Endodermal cell (in vitro differentiated cells): ENCODE results near the gene RALGPS1. TPM values are rescaled to one million over a fixed set of nuclear protein-coding genes. Genes with fewer than 3 reads are reported as not detected.

ENCODE experiments used
- DNase-seq: peaks from one replicate; pipeline ENCODE4 v3.0.0-alpha.2; 2017
- H3K27ac ChIP-seq: 2 replicates; pipeline ENCODE4 v1.5.1; 2013; ENCODE audit warnings: mild to moderate bottlenecking, low read depth, low read length, moderate library complexity
- H3K27me3 ChIP-seq: 2 replicates; pipeline ENCODE4 v1.6.1; 2013; ENCODE audit warnings: mild to moderate bottlenecking, low read length, moderate library complexity; ENCODE audit not compliant: insufficient read depth, control insufficient read depth, poor library complexity, severe bottlenecking
- H3K36me3 ChIP-seq: 2 replicates; pipeline ENCODE4 v1.7.0; 2013; ENCODE audit warnings: mild to moderate bottlenecking, low read length, moderate library complexity; ENCODE audit not compliant: control insufficient read depth, insufficient read depth
- H3K4me1 ChIP-seq: one replicate; pipeline ENCODE4 v1.7.0; 2013; ENCODE audit warnings: low read length; ENCODE audit not compliant: control insufficient read depth, insufficient read depth
- H3K4me3 ChIP-seq: 2 replicates; pipeline ENCODE4 v1.5.1; 2013; ENCODE audit warnings: mild to moderate bottlenecking, low read length, moderate library complexity
- H3K9ac ChIP-seq: 2 replicates; pipeline ENCODE4 v1.6.1; 2013; ENCODE audit warnings: mild to moderate bottlenecking, low read length, moderate library complexity; ENCODE audit not compliant: poor library complexity, severe bottlenecking; ENCODE audit errors: extremely low read depth
- H3K9me3 ChIP-seq: 2 replicates; pipeline ENCODE4 v1.6.1; 2013; ENCODE audit warnings: mild to moderate bottlenecking, low read length, moderate library complexity; ENCODE audit not compliant: control insufficient read depth
- H3K27ac Mint-ChIP-seq: 2 replicates; pipeline ENCODE4 v1.8.0; 2020; ENCODE audit warnings: mixed read lengths
- H3K27me3 Mint-ChIP-seq: 2 replicates; pipeline ENCODE4 v1.8.0; 2021; ENCODE audit warnings: mild to moderate bottlenecking, mixed read lengths; ENCODE audit not compliant: insufficient read depth
- H3K36me3 Mint-ChIP-seq: 2 replicates; pipeline ENCODE4 v1.8.0; 2020; ENCODE audit warnings: low read depth, mixed read lengths
- H3K4me1 Mint-ChIP-seq: 2 replicates; pipeline ENCODE4 v1.8.0; 2020; ENCODE audit warnings: mixed read lengths
- H3K4me3 Mint-ChIP-seq: 2 replicates; pipeline ENCODE4 v1.8.0; 2020; ENCODE audit warnings: mild to moderate bottlenecking, moderate library complexity, mixed read lengths
- H3K9me3 Mint-ChIP-seq: 2 replicates; pipeline ENCODE4 v1.8.0; 2020; ENCODE audit warnings: mild to moderate bottlenecking, mixed read lengths
- CTCF ChIP-seq: fragments of 200-600 bp; sonication (generic); conservative IDR thresholded peaks from 2 replicates; pipeline ENCODE4 v1.5.0; 2021; ENCODE audit warnings: antibody characterized with exemption, mild to moderate bottlenecking
- WGBS, 2 experiments: methylation state at CpG; one replicate each; pipeline versions ENCODE4 v1.1.5 to v1.1.7; 2013; ENCODE audit warnings: missing lambda C conversion rate in 2 of 2, mixed read lengths in 1 of 2; ENCODE audit not compliant: insufficient coverage in 1 of 2, insufficient read length in 1 of 2; 5-methylcytosine and 5-hydroxymethylcytosine counted together
- total RNA-seq, 2 donors: library from RNA; stranded (reverse); fragmentation: NEBNext Ultra II Directional in 1 of 2; extraction: Animal tissue kit (Norgen Biotek cat#: 25700) in 1 of 2; gene quantifications; 2 replicates in 1 of 2; 3 replicates in 1 of 2; pipeline ENCODE4 v1.2.1, GENCODE V29; 2021

The RALGPS1 gene
- total RNA-seq, 2 donors from 2014 or later, result 23.3 to 25.0 TPM

GRCh38 chr9:127093319-127094020 lies 178.9 kb downstream of the RALGPS1 start:
- WGBS, 2 experiments, result 93 to 94% methylated on average over 10 to 17 of the region's 17 CpGs
- H3K4me3 Mint-ChIP-seq, result no peak overlapping the region
- Histone ChIP-seq H3K4me1 (no peaks in the 10 kb centered on the region), H3K4me3 (no peak overlapping the region), H3K9me3 (no peaks in the 10 kb centered on the region), H3K36me3 (no peaks in the 10 kb centered on the region), H3K27me3 (no peaks in the 10 kb centered on the region), H3K9ac (no peak overlapping the region), H3K27ac (no peak overlapping the region)
- H3K27me3 Mint-ChIP-seq, result no peaks in the 10 kb centered on the region
- H3K27ac Mint-ChIP-seq, result no peak overlapping the region
- H3K4me1 Mint-ChIP-seq, result no peaks in the 10 kb centered on the region
- no peaks in the 10 kb centered on the region for H3K9me3 Mint-ChIP-seq
- TF ChIP-seq CTCF, result peak; percentile 51
- DNase-seq, result peak; percentile 59
- H3K36me3 Mint-ChIP-seq, result peaks cover 16% of the 10 kb centered on the region

- TF ChIP-seq CTCF, result no peak
- peak; percentile 23 for DNase-seq
- H3K9ac ChIP-seq, result no peak overlapping the region
- H3K4me3 ChIP-seq, result no peak overlapping the region
- Mint-ChIP-seq H3K36me3 (peaks cover 17% of the 10 kb centered on the region), H3K9me3 (no peaks in the 10 kb centered on the region), H3K27ac (no peak overlapping the region), H3K4me3 (no peak overlapping the region), H3K27me3 (no peaks in the 10 kb centered on the region), H3K4me1 (no peaks in the 10 kb centered on the region)
- H3K27me3 ChIP-seq, result no peaks in the 10 kb centered on the region
- H3K36me3 ChIP-seq, result no peaks in the 10 kb centered on the region
- no peaks in the 10 kb centered on the region for H3K9me3 ChIP-seq
- no peak overlapping the region for H3K27ac ChIP-seq
- WGBS, 2 experiments, result 95% methylated on average over 5 of the region's 5 CpGs; no CpG with 5 or more reads in 1 of the 2 experiments
- no peaks in the 10 kb centered on the region for H3K4me1 ChIP-seq
Measured at GRCh38 chr9:127095411-127095810, 180.8 kb downstream of the RALGPS1 start.

- WGBS, 2 experiments, result 90 to 94% methylated on average over 7 to 13 of the region's 13 CpGs
- Mint-ChIP-seq H3K9me3 (no peaks in the 10 kb centered on the region), H3K4me1 (no peaks in the 10 kb centered on the region), H3K36me3 (peaks cover 17% of the 10 kb centered on the region), H3K4me3 (no peak overlapping the region), H3K27ac (no peak overlapping the region), H3K27me3 (no peaks in the 10 kb centered on the region)
- H3K36me3 ChIP-seq, result no peaks in the 10 kb centered on the region
- no peaks in the 10 kb centered on the region for H3K9me3 ChIP-seq
- no peaks in the 10 kb centered on the region for H3K4me1 ChIP-seq
- DNase-seq, result peak; percentile 39
- H3K27me3 ChIP-seq, result no peaks in the 10 kb centered on the region
- H3K9ac ChIP-seq, result no peak overlapping the region
- H3K27ac ChIP-seq, result no peak overlapping the region
- no peak overlapping the region for H3K4me3 ChIP-seq
- TF ChIP-seq CTCF, result no peak
Measured at GRCh38 chr9:127096208-127096607, 181.6 kb downstream of the RALGPS1 start.
